ENCODE data around the gene CDC42EP4. TPM values are rescaled to one million over a fixed set of nuclear protein-coding genes. Genes with fewer than 3 reads are reported as not detected.

Gene CDC42EP4
- total and polyA plus RNA-seq, 9 of the 15 experiments (the other 6 are each of a cell fraction or from before 2014, with no cell fraction given): 0.65 to 20.8 (median 12.3) TPM

- no peak for TF ChIP-seq STAT5B (CRISPR knock-in tag; IDR thresholded peaks at IDR 0.05)
- TF ChIP-seq ATF4 (CRISPR knock-in tag; IDR thresholded peaks at IDR 0.05): no peak
- no peak for TF ChIP-seq BHLHE40 (IDR thresholded peaks at IDR 0.05; ENCODE audit: low read length)
- TF ChIP-seq SIN3B (IDR thresholded peaks at IDR 0.05; ENCODE audit: low read depth): no peak
- peak; percentile 46; the same call in 1 of the 2 replicates for TF ChIP-seq PHF8 (IDR thresholded peaks at IDR 0.05; ENCODE audit: borderline replicate concordance, low read length)
- peak; percentile 93 for TF ChIP-seq ZBTB40 (IDR thresholded peaks at IDR 0.05)
- TF ChIP-seq ZBTB40 (CRISPR knock-in tag; IDR thresholded peaks at IDR 0.05): no peak
- no peak for TF ChIP-seq ADNP (tag; IDR thresholded peaks at IDR 0.05)
- TF ChIP-seq DMBX1 (CRISPR knock-in tag; IDR thresholded peaks at IDR 0.05; ENCODE audit: borderline replicate concordance): peak; percentile 52; the same call in 1 of the 2 replicates
- TF ChIP-seq MIER1 (IDR thresholded peaks at IDR 0.05; ENCODE audit: low read depth): no peak
- TF ChIP-seq ESRRB (CRISPR knock-in tag; IDR thresholded peaks at IDR 0.05; ENCODE audit: borderline replicate concordance): no peak
- TF ChIP-seq PML (IDR thresholded peaks at IDR 0.05; ENCODE audit: low read length): peak; percentile 19; the same call in 1 of the 2 replicates
- peak; percentile 52; the same call in 1 of the 2 replicates for TF ChIP-seq ZEB2 (IDR thresholded peaks at IDR 0.05)
- TF ChIP-seq ZNF639 (CRISPR knock-in tag; conservative IDR thresholded peaks at IDR 0.05 in 1 of 2, IDR thresholded peaks at IDR 0.05 in 1 of 2): 0 out of 4 replicates have a peak, but pooled peaks of 1 of the 2 experiments have one; percentile 38
These were observed 6.6 kb downstream of the CDC42EP4 start (continued) for GRCh38 chr17:73304971-73305812.
